Activated T-cell treated with anti-CD3 and anti-CD28 coated beads for 4 hours (primary cell): ENCODE results near the gene CYB561A3.

Source experiments
- DNase-seq: peaks from one replicate; pipeline ENCODE4 v3.0.0-alpha.2; 2020

Gene CYB561A3

DNA sequence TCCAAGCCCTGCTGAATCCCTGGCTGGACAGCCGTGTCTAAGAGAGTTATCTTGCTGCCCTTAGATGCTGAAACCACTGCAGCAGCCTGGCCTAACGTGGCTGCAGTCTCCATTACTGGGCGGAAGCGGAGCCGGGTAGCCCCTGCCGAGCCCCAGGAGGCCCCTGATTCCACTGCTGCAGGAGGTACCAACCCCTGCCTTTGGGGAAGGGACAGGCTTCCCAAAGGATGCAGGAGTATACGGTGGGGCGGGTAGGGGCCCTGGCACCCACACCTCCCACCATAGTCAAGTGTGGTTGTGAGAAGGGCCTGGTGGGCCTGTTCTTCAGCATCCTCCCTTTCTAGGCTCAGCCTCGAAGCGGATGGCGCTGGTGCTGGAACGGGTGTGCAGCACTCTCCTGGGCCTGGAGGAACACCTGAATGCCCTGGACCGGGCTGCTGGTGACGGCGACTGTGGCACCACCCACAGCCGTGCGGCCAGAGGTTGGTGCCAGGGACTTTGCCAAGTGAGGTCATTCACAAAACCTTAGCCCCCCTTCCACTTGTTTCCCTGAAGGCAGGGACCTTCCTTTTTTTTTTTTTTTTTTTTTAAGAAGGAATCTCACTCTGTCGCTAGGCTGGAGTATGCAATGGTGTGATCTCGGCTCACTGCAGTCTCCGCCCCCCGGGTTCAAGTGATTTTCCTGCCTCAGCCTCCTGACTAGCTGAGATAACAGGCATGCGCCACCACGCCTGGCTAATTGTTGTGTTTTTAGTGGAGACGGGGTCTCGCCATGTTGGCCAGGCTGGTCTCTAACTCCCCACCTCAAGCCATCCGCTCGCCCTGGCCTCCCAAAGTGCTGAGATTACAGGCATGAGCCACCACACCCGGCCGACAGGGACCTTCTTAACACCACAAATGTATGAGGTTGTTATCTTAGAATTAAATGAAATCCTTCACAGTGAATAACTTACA is 17.6 kb downstream of the CYB561A3 start:
- DNase-seq = no peak

DNA sequence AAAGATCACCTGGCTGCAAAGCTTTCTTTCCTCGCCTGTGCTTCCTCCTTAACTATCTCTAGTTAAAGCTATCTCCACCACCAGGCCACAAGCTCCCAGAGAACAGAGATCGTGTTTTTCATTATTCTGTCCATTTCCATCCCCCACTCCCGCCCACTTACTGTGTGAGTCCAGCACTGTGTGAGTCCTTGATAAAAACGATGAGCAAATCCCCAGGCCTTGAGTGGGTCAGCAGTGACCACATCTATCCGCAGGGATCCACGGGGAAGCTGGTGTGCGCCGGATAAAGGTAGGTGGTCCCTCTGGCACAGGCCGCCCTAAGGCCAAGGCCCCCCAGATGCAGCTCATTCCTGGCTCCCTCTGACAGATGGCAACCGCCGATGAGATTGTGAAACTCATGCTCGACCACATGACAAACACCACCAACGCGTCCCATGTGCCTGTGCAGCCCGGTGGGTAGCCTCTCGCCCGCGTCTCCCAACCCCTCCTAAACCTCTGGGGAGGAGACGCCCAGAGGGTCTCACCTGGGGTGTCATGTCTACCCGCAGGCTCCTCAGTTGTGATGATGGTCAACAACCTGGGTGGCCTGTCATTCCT is 19.4 kb downstream of the CYB561A3 start:
- no peak for DNase-seq

DNA sequence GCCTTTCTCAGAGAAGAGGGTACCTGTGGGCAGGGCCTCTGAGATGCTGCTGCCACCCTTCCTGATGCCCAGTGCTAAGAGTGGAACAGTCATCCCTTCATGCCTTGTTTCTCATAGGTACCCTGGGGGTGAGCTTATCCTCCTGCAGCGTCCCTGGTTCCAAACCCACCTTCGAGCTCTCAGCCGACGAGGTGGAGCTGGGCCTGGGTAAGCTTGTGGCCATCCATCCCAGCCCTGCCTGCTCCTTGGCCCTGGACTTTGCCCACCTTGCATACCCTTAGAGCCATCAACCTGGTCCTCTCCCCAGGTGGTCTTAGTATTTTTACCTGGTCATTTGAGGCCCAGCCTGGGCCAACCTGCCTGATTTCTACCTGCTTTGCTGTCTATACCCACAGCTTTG is 20.0 kb downstream of the CYB561A3 start:
- DNase-seq = no peak

DNA sequence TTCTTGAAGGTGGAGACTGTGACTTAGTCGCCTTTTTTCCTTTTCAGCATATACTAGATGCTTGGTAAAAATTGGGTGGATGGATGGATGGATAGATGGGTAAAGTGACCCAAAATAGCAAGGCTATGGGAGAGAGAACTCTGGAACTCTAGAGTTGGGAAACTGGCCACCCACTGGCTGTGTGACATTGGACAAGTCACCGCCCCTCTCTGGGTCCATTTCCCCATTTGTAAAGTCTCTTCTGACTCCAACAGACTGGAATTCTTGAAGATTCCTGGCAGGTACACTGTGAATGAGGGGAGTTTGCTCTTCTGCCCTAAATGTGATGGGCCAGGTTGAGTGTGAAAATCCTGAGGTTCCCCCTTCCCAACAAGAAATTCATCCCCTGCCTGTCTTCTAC is 20.7 kb downstream of the CYB561A3 start:
- DNase-seq = no peak

DNA sequence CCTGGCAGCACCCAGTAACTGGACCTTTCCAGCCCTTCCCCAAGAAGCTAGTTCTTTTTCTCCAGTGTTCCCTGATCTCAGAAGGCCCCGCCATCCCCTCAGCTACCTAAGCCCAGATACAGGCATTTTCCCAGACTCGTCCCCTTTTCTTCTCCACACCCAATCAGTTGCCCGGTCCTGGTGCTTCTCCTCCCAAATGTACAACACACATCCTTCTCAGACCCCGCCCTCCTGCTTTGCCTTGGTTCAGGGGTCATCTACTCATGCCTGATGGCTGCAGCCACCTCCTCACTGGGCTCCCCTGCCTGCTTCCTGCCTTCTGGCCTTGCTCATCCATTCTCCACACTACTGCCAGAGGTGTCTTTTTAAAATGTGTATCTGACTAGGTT is 22.2 kb downstream of the CYB561A3 start:
- DNase-seq = no peak

DNA sequence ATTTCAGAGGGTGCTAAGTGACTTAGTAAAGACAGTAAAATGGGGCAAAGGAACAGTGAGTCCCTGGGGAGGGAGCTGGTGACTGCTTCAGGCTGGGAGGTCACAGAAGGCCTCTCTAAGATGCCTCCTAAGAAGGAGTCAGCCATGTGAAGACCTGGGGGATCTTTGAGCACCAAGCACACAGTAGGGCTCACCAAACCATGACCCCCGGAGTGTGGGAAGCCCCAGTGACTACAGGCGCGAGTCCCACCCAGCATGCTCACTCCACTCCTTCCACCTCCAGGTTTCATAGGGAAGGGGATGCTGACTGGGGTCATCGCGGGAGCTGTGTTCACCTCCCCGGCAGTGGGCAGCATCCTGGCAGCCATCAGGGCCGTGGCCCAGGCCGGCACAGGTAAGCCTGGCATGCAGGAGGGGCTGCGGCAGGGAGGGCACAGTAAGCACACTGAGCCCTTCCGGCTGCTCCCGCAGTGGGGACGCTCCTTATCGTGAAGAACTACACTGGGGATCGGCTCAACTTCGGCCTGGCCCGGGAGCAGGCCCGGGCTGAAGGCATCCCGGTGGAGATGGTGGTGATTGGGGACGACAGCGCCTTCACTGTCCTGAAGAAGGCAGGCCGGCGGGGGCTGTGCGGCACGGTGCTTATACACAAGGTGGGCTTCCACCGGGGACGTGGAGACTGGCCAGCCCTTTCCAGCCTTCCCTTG is 22.7 kb downstream of the CYB561A3 start:
- no peak for DNase-seq

DNA sequence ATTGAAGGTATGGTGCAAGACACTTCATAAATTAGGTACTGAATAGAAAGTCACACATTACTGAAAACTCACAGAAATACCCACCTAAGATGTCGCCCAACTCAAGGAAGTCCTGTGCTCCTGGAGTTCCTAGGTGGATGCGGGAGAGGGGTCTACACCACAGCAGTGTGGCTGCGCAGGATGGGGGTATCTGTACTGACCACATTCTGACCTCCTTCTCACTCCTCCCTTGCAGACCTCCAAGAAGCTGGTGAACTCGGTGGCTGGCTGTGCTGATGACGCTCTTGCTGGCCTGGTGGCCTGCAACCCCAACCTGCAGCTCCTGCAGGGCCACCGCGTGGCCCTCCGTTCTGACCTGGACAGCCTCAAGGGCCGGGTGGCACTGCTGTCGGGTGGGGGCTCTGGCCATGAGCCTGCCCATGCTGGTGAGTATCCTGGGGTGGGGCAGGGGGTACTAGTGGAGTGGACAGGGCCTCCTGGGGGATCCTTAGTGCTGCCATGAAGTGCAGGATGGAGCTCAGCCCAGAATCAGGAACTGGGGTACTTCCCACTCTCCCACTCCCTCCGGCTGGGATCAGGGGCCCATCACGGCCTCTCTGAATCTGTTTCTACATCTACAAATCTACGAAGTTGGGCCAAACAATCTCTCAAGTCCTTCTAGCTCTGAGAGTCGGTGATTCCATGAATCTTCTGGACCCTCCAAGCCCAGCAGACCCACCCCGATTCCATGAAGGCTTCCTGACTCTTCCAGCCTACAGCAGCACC is 23.8 kb downstream of the CYB561A3 start:
- no peak for DNase-seq

DNA sequence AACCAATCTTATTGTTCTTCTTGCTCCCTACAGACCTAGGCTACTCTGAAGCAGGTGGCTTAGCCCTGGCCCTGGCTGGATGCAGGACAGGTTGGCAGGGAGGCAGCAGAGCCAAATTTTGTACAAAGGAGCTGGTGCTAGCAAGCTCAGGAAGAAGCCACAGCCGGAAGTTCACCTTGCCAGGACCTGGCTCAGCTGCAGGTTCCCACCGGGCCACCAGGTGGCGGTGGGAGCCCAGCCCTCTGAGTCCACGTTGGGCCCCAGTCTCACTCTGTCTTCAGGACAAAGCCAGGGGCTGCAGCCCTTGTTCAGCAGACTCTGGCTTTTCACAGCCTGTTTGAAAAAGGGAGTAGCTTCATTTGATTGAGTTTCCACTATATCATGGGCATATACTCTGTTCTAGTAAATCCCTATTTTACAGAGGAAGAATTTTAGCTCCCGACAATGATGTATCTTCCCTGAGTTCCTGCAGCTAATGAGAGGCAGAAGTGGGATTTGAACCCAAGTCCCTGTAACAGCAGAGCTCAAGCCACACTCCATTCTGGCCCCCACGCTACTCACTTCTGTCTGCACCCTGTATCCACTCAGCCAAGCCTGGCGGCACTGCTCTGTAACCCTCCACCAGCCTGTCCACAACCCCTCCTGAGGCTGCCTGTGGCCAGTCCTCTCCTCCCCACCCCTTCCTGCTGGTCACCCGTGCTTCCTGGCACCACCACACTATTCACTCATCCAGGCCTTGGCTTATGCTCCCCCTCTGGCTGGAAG is 25.3 kb downstream of the CYB561A3 start:
- DNase-seq = peak; percentile 74

DNA sequence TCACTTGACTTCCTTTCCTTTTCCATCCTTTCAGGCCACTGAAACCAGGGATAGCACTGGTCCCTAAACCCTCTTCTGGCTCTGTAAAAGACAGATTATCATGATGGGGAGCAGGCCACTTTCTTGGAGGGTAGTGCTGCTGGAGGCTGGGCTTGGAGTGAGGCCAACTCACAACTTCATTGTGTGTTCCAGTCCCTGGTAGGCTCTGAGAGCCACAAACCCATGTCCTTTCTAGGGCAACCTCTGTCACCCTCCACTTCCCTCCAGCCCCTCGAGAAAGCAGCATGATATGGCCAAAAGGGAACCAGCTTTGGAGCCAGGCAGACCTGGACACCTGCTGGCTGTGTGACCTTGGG is 26.3 kb downstream of the CYB561A3 start:
- no peak for DNase-seq

DNA sequence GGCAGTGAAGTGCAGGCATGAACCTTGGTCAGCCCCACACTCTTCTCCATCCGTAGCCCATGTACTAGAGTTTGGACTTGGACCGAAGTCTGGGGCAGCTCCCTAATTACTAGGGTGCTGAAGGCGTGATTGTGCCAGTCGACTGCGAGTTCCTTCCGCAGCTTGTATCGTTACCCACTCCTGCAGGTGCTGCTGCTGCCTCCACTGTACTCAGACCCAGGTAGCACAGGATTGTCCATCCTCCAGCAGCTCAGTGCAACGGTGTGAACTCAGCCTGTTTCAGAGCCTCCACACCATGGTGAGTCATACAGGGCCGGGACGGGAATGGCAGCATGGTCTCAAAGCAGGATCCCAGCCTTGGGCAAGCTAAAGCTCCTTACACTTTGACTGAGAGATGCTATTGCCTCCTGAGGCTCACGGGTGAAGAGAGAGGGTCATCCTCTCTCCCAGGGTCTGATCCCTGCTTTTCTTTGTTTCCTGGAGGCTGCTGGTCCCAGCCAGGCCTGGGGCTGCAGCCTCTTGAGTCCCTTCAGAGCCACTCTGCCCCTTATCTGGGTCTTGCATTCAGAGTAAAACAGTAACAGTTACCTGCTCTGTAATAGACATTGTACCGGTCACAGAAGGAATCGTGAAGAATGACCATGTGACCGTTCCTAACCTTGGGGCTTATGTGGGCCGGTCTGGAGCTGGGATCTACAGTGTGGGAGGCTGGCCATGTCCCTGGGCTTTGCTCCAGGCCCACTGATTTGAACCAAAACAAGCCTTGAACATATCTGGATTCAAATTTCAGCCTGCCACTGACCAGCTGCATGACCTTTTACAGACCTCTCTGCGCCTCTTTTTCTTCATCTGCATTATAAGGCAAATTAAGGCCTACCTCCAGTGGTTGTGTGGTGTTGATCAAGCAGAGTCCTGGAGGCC is 27.0 kb downstream of the CYB561A3 start:
- no peak for DNase-seq

DNA sequence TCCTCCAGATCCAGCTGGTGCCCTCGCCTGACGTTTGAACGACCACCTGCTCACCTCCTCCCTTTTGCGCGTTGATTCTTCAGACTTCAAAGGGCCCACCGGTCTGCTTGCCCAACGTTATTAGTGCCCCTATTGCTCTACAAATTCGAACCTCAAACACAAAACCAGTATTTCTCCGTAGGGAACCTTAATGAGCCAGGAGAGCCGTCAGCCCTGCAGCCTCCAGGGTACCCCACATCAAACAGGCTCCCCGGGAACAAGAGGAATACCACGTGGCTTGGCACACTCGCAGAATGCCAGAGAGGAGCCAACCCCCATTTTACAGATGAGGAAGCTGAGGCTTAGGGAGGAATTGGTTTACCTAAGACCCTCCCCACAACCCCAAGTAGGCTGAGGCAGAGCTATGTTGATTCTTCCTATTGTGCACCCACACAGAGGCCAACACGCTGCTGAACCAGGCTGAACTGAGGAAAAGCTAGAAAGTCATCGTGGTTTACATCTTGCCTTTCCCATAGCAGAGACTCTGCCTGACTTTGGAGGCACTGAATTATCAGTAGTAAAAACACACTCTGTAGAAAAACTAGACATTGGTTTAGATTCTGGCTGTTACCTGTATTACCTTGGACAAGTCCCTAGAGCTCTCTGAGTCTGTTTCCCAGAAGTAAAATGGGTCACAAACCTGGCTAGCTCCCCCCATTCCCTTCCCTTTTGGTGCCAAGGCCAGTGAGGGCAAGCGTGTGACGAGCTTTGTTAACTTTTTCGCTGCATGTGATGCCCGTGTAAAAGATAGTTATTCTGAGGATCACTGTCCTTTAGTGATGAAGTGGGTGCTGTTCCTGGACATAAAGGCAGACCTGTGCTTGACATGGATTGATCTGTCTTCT is 27.9 kb downstream of the CYB561A3 start:
- peak; percentile 10 for DNase-seq

DNA sequence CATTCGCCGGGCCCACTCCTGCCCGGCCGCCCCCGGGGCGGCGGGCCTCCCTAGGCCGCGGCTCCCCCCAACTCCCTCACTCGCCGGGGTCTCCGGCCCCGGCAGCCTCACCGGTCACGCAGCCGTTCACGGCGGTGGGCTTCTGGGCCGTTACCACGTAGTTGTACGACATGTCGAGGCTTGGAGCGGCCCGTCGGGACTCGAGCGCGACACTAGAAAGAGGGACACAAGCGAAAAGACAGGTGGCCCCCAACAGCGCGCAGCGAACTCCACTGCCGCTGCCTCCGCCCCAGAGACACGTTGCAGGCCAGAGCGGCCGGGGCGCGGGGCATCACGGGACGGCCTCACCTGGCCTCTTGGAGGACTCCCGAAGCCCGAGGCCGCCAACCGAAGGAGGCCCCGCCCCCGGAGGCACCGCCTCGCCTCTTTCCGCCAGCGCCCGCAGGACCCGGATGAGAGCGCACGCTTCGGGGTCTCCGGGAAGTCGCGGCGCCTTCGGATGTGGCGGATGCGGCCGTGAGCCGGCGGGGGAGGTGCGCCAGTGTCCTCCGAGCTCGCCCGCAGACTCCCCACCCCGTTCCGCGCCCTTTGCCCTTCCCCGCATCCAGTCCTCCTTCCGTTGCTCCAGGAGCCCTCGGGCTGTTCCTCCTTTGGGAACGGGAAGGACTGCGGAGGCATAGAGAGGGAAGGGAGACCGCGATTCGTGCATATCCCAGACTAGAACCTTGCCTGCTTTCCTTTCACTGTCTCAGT is 28.7 kb downstream of the CYB561A3 start, which contains the start of the genes DDB1 and TKFC:
DDB1 (minus strand) TSS at position 309 of the 753 bp plus-strand sequence; CDS start at position 172, 137 bp downstream.
TKFC (plus strand) TSS at position 432 of the 753 bp plus-strand sequence. CDS start 1,501 bp downstream, outside the sequence.
- DNase-seq = peak; percentile 93

DNA sequence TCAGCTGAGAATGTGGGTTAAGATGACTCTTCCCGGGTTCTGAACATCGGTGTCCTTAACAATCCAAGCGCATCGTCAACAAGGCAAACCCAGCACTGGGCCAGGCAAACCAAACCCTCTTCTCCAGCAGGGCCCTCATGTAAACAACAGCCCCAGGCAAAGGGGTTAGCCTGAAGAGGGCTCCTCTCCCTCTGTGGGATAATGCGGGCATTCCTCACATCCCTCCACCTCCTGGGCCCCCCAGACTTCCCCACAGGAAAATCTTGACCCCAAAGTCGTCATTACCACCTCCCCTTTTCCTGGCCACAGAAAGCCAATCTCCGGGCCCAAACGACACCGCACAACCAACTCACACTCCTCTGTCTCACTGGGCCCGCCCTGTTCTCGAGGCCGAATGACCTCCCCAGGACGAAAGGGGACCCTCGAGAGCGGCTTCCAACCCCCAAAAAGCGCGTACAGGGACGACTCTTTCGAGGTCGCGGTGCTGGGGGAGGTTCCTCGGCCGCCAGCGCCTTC is 29.3 kb downstream of the CYB561A3 start:
- no peak for DNase-seq

DNA sequence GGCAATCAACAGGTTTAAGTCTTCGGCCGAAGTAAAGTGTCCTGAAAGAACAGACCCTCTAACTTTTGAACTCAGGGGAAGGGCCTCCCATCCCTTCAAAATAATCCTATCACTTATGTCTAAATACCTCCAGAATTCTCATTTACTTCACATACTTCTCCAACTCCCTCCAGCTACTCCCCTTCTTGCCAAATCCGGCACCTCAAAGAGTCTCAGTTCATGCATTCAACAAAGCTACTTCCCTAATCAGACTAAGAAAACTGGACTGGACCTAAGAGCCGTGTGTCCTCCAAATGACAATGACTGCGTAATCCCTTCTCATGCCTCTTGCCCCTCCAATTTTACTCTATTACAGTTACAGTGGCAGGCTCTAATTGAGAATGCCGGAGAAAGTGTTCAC is 30.0 kb downstream of the CYB561A3 start:
- DNase-seq = no peak

DNA sequence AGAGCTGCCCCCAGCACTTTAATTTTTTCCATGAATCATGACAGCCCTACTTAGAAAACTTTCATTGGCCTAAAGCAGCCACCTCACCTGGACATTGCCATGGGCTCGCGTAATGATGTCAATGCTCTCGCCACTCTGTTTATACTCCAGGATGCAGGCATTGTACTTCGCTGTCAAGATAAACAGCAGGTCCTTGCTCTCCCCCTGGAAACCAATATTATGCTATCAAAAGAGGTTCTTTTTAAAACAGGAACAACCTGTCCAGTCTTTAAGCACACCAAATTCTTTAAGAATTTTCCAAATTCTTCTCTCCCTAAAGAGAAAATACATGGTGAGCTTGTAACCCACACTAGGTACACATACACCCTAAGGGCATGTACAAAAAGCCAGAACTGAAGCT is 31.8 kb downstream of the CYB561A3 start:
- no peak for DNase-seq

DNA sequence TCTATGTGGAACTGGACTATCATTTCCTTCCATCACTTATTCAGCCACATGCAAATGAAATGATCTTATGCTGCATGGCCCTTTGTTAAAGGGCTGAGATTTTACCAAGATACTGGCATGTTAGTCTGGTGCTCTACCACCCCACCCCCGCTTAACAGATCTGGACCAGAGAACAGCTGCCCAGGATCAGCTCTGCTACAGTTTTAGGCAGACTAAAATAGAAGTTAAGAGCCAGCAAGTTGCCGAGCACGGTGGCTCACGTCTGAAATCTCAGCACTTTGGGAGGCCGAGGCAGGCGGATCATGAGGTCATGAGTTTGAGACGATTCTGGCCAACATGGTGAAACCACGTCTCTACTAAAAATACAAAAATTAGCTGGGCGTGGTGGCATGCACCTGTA is 33.3 kb downstream of the CYB561A3 start:
- no peak for DNase-seq

DNA sequence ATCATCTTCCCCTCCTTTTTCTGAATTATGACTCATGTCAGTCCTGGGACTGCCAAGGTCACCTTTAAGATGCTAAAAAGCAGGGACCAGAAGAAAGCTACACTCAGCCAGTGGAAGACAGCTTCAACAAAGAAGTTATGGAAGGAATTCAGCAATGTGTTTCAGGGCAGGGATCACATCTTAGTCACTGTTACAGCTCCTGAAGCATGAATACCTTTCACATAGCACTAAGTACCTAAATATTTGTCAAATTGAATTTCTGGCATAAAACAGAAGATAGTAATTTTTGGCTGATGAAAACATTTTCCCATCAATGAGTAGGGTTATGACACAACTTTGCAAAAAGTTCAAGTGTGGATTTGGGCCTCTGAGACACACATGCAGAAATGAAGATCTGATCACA is 34.0 kb downstream of the CYB561A3 start:
- no peak for DNase-seq

DNA sequence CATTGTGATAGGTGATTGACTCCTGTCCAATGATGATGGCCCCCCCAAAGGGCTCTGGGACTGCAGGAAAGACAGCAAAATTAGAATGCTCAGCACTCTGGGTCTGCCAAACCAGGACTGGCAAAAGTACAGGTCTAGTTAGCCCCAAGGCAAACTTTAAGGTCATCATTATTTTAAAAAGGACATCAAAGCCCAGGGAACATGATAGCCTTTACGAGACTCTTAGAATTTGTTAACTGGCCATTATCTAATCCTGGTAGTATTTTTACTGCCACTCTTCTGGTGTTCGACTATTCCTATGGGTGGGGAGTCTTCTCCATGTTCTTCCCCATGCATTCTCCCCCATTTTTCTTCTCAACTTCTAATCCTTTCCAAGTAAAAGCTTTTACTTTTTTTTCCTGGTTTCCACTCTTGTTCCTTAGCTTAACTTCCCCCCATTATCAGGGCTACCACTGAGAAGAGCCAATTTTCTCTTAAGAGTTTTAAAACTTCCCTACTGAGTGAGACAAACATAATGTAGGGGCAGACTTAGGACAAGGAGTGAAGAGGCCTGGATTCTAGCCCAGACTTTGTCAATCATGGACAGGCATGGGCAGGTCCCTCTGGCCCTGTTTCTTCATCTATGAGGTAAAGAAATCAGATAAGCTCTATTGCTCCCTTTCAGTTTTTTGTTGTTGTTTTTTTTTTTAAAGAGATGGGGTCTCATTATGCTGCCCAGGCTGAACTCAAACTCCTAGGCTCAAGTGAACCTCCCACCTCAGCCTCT is 35.9 kb downstream of the CYB561A3 start:
- no peak for DNase-seq
